Measurements from ENCODE around the gene SAP30L. TPM values are rescaled to one million over a fixed set of nuclear protein-coding genes. Genes with fewer than 3 reads are reported as not detected.
A peak's percentile ranks its signal among the peaks of the same experiment; 100 is the strongest.

SAP30L gene
- total and polyA plus RNA-seq, 12 donors = 14.4 to 38.3 (median 33.8) TPM

- no peak overlapping the region for H3K4me3 ChIP-seq
- intact Hi-C loops (cut with DNase I) = no loop called here
These were observed 38.7 kb downstream of the SAP30L start for GRCh38 chr5:154484393-154485095.

GRCh38 chr5:154485096-154485491, 39.3 kb downstream of the SAP30L start:
- DNase-seq = no peak
- no peak for ATAC-seq
- intact Hi-C loops (cut with DNase I) = no loop called here
- Histone ChIP-seq H3K9me3 (no peaks in the 10 kb centered on the region), H3K4me1 (peaks cover 2 to 28% (median 16%) of the 10 kb centered on the region in 9 donors), H3K27ac (no peak overlapping the region), H3K27me3 (peaks cover 13 to 100% (median 99%) of the 10 kb centered on the region in 7 donors), H3K4me3 (no peak overlapping the region), H3K36me3 (no peaks in the 10 kb centered on the region)
- no peak for TF ChIP-seq CTCF (IDR thresholded peaks at IDR 0.05)
- WGBS, 2 donors = 28 to 47% methylated on average over 2 of the region's 2 CpGs

More at GRCh38 chr5:154484393-154485095, 38.7 kb downstream of the SAP30L start:
- peak in 1 of 8 donors; percentile 29 for ATAC-seq
- WGBS, 2 donors = 18 to 24% methylated on average over 15 of the region's 15 CpGs
- no peaks in the 10 kb centered on the region for H3K36me3 ChIP-seq
- no peaks in the 10 kb centered on the region for H3K9me3 ChIP-seq
- TF ChIP-seq CTCF (IDR thresholded peaks at IDR 0.05) = no peak
- no peak overlapping the region for H3K27ac ChIP-seq
- DNase-seq = no peak
- peaks cover 19 to 100% (median 99%) of the 10 kb centered on the region in 7 donors for H3K27me3 ChIP-seq
- peaks cover 2 to 32% (median 16%) of the 10 kb centered on the region in 9 donors for H3K4me1 ChIP-seq

GRCh38 chr5:154485850-154486426, 40.1 kb downstream of the SAP30L start:
- no peaks in the 10 kb centered on the region for H3K9me3 ChIP-seq
- intact Hi-C loops (cut with DNase I) = no loop called here
- no peaks in the 10 kb centered on the region for H3K36me3 ChIP-seq
- H3K27me3 ChIP-seq = peaks cover 6 to 100% (median 96%) of the 10 kb centered on the region in 7 donors
- DNase-seq = no peak
- H3K4me1 ChIP-seq = peaks cover 2 to 26% (median 16%) of the 10 kb centered on the region in 9 donors
- H3K4me3 ChIP-seq = no peak overlapping the region
- H3K27ac ChIP-seq = no peak overlapping the region
- no peak for TF ChIP-seq CTCF (IDR thresholded peaks at IDR 0.05)
- ATAC-seq = no peak
- WGBS, 2 donors = 42 to 57% methylated on average over 6 of the region's 6 CpGs

GRCh38 chr5:154486427-154486866, 40.6 kb downstream of the SAP30L start:
- WGBS, 2 donors = 40 to 42% methylated on average over 4 of the region's 4 CpGs
- no peak overlapping the region for H3K27ac ChIP-seq
- TF ChIP-seq CTCF (IDR thresholded peaks at IDR 0.05) = no peak

More at GRCh38 chr5:154486427-154486866, 40.6 kb downstream of the SAP30L start:
- Histone ChIP-seq H3K9me3 (no peaks in the 10 kb centered on the region), H3K4me1 (peaks cover 2 to 26% (median 16%) of the 10 kb centered on the region in 9 donors), H3K27me3 (peaks cover under 1 to 100% (median 91%) of the 10 kb centered on the region in 7 donors), H3K4me3 (no peak overlapping the region), H3K36me3 (no peaks in the 10 kb centered on the region)
- ATAC-seq (no peak), DNase-seq (no peak)
- intact Hi-C loops (cut with DNase I) = no loop called here
